Testis (tissue), 2 donors: Measurements from ENCODE around the gene DNAH12.

Source experiments
- POLR2A ChIP-seq: fragments of 450-650 bp; IDR thresholded peaks from one replicate; pipeline ENCODE4 v1.6.1; 2017; ENCODE audit warnings: antibody characterized with exemption, mild to moderate bottlenecking, moderate library complexity
- TF ChIP-seq, protein P1 (sequence below), 3 experiments: fragments of 450-650 bp in 2 of 3; fragments of 200-600 bp in 1 of 3; sonication (generic) in 1 of 3; IDR thresholded peaks; one replicate each; pipeline ENCODE4 v1.5.1; 2016 to 2019; ENCODE audit warnings: antibody characterized with exemption in 3 of 3, mild to moderate bottlenecking in 2 of 3, moderate library complexity in 1 of 3

DNA sequence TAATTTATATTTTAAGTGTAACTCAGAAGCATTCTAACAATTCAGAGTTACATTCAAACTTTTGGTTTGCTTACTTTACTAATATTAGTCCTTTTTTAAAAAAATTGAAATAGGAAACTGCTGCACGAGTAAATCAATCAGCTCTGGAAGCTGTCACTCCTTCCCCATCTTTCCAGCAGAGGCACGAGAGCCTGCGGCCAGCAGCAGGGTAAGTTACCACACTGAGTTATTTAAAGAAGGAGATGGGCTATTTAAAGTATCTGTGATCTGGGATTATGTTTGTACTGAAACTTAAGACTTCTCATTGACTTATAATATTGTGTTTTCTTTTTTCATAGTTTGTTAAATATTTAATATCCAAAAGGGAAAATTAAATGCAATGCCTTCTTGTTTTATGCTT, 287.3 kb downstream of the DNAH12 start:
- TF ChIP-seq, protein P1, sequence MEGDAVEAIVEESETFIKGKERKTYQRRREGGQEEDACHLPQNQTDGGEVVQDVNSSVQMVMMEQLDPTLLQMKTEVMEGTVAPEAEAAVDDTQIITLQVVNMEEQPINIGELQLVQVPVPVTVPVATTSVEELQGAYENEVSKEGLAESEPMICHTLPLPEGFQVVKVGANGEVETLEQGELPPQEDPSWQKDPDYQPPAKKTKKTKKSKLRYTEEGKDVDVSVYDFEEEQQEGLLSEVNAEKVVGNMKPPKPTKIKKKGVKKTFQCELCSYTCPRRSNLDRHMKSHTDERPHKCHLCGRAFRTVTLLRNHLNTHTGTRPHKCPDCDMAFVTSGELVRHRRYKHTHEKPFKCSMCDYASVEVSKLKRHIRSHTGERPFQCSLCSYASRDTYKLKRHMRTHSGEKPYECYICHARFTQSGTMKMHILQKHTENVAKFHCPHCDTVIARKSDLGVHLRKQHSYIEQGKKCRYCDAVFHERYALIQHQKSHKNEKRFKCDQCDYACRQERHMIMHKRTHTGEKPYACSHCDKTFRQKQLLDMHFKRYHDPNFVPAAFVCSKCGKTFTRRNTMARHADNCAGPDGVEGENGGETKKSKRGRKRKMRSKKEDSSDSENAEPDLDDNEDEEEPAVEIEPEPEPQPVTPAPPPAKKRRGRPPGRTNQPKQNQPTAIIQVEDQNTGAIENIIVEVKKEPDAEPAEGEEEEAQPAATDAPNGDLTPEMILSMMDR (IDR thresholded peaks at IDR 0.05), result no peak
- no peak for TF ChIP-seq POLR2A
